HG03442 (cell line): ENCODE measurements around the gene CNOT2.

Experiments
- ATAC-seq: cut with Tn5 transposase; IDR thresholded peaks from one replicate; pipeline ENCODE4 v1.9.1; 2021; ENCODE audit warnings: mild to moderate bottlenecking, moderate library complexity; ENCODE audit not compliant: unreplicated experiment

CNOT2 gene

DNA sequence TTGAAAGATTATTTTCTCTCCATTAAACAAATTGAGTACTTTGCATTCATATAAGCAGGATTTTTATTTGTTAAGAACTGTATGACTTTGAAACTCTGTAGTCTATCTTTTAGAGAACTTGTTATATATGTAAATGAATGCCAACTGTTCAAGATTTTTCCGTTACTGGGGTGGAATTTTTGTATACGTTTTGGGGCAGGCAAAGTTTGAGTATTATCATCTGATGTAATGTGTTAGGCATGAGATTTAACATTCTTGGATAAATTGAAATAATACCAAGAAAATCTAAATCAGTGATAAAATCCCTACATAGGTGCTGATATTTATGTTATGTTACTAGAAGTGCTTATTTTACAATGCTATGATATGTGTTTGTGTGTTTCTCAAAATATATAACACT, 8.4 kb downstream of the CNOT2 start:
- ATAC-seq, result no peak

- ATAC-seq, result no peak
Observed at GRCh38 chr12:70252832-70253231, 9.6 kb downstream of the CNOT2 start.

DNA sequence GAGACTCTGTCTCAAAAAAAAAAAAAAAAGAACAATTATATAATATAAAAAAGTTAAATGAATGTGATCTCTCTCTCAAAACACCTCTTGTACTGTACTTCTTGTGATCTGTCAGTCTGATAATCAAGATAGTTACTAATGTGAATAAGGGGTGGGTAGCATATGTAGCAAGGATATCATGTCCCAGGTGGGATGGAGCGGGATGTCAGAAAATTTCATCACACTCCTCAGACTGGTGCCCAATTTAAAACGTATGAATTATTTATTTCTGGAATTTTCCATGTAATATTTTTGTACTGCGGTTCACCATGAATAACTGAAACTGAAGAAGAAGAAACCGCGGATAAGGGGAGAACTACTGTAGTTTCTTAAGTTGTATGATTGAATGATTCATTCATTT, 11.0 kb downstream of the CNOT2 start:
- ATAC-seq, result no peak

GRCh38 chr12:70254846-70255245, 11.6 kb downstream of the CNOT2 start:
- ATAC-seq, result no peak

GRCh38 chr12:70255311-70255710, 12.1 kb downstream of the CNOT2 start:
- ATAC-seq, result no peak

- ATAC-seq, result no peak
Observed at GRCh38 chr12:70258605-70259403, 15.6 kb downstream of the CNOT2 start.

- no peak for ATAC-seq
Observed at GRCh38 chr12:70260646-70261045, 17.4 kb downstream of the CNOT2 start.

GRCh38 chr12:70264067-70264867, 21.0 kb downstream of the CNOT2 start:
- ATAC-seq, result no peak

- no peak for ATAC-seq
Observed at GRCh38 chr12:70265132-70265531, 21.9 kb downstream of the CNOT2 start.

DNA sequence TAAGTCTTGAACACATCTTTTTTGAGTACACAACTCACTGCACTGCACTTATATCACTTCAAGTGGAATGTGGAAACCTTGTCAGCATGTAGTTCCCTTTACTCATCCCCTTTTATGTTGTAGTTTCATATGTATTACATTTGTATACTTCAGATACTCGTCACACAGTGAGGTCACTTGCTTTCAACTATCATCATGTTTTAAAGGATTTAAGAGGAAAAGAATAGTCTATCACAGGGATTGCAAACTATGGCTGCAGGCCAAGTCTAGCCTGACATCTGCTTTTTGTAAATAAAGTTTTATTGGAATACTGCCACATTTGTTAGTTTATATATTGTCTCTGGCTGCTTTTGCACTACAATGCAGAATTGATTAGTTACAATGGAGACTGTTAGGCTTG, 24.3 kb downstream of the CNOT2 start:
- no peak for ATAC-seq

- no peak for ATAC-seq
Observed at GRCh38 chr12:70268972-70269371, 25.7 kb downstream of the CNOT2 start.

DNA sequence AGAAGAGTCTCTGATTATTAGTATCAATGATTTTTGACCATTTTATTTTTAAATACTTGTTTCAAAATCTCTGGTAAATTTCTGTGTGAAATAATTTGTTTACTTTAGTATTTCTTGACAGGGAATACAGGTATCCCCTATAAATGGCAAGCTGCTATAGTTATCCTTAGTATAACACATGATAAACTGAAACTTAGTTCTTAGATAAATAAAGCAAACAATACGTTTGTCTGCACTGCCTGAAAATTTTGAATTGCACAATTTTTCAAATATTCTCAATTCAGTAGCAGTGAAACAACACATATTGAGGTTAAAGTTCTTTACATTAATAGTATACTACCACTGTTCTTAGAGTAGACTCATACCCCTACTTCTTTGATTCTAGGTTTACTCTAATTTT, 26.9 kb downstream of the CNOT2 start:
- no peak for ATAC-seq

GRCh38 chr12:70271025-70271424, 27.8 kb downstream of the CNOT2 start:
- no peak for ATAC-seq

- ATAC-seq, result no peak
Observed at GRCh38 chr12:70272510-70272909, 29.3 kb downstream of the CNOT2 start.

GRCh38 chr12:70275045-70275444, 31.8 kb downstream of the CNOT2 start:
- no peak for ATAC-seq

DNA sequence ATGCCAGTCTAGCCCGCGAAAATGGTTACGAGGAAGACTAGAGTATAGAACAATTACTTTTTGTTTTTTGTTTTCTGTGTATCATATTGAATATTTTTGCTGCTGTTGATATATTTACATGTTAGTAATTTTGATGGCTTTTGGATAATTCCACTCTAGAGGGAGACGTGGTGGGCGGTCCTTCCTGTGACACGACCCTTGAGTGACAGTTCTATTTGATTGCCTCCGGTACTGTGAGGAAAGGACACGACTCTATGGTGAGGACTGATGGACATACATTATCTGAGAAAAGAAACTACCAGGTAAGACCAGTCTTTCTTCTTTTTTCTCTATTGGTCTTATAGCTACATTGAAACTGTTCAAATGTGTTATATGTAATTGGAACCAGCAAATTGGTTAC, 34.7 kb downstream of the CNOT2 start:
- ATAC-seq, result no peak

GRCh38 chr12:70278945-70279344, 35.7 kb downstream of the CNOT2 start:
- ATAC-seq, result no peak

DNA sequence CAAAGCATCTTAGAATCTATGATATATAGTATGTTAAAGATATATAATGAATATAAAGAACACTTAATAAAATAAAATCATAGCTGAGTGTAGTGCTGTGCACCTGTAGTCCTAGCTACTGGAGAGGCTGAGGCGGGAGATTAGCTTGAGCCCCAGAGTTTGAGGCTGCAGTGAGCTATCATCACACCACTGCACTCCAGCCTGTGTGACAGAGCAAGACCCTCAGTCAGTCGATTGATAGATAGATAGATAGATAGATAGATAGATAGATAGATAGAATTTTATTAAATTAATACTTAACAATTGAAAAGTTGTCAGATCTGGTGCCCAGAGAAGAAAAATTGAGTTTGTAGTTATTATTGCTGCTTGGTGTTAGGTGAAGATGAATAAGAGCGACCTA, 40.0 kb downstream of the CNOT2 start:
- ATAC-seq, result no peak

DNA sequence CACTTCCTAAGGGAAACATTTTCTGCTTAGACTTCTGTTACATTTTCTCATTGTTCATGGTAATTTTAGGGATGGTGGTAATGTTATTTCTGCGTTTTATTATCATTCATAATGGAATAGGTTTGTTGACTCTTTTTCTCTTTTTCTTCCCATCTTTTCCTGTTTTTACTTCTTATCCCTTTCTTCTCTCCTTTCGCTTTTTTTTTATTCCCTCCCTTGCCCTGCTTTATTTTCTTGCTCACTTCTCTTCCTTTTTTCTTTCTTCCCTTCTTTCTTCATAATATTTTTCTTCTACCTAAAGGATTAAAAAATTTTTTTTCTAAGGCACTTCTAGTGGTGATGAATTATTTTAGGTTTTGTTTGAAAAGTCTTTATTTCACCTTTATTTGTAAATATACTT, 45.6 kb downstream of the CNOT2 start:
- no peak for ATAC-seq

GRCh38 chr12:70290116-70290515, 46.9 kb downstream of the CNOT2 start:
- no peak for ATAC-seq

DNA sequence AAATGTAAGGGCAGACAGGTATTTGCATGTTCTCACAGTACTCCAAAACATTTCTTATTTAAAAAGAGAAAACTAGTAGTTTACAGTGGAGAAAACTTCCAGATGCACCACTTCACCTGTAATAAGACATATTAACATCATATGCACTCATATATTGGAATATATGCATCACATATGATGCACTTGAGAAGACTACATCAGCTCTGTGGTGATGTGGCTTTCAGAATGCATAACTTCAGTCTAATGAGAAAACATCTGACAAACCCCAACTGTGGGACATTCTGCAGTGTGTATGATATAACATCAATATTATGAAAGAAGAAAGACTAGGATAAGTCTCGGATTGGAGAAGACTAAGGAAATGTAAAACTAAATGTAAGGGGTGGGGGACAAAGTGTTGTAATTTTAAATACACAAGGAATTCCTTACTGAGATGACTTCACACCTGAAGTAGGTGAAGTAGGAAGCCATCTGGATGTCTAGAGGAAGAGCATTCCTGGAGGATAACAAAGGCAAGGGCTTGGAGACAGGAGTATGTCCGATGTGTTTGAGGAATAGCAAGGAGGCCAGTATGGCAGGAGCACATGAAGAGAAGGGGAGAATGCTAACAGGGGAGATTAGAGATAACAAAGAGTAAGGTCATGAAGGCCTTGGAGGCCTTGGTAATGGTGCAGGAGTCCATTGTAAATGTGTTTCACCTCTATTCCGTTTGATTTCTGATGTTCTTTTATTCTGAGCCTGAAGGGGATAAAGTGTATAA, 49.0 kb downstream of the CNOT2 start:
- ATAC-seq, result no peak
